HL-60 (cell line): ENCODE results near the gene TET3.

Experiments
- DNase-seq, 2 experiments: peaks; one replicate each; pipeline ENCODE4 v3.0.0-alpha.2; 2010 to 2020; ENCODE audit warnings: low read depth in 1 of 2, low spot score in 1 of 2
- H3K27ac ChIP-seq: fragments of 250-450 bp; sonication (Bioruptor Pico); replicated peaks from 2 replicates; pipeline ENCODE4 v1.5.1; 2020; ENCODE audit warnings: mild to moderate bottlenecking, moderate library complexity
- H3K27me3 ChIP-seq: fragments of 250-450 bp; sonication (Bioruptor Pico); 2 replicates; pipeline ENCODE4 v1.5.1; 2021; ENCODE audit warnings: mild to moderate bottlenecking, moderate library complexity; ENCODE audit not compliant: insufficient read depth, poor library complexity, severe bottlenecking
- H3K4me3 ChIP-seq: replicated peaks from 2 replicates; pipeline ENCODE4 v1.5.1; 2011; ENCODE audit warnings: mild to moderate bottlenecking, control low read depth, low read length; ENCODE audit not compliant: insufficient read depth
- GABPA ChIP-seq: IDR thresholded peaks from 2 replicates; pipeline ENCODE4 v1.6.1; 2012; ENCODE audit warnings: low read depth
- POLR2AphosphoS5 ChIP-seq: IDR thresholded peaks from 2 replicates; pipeline ENCODE4 v1.6.1; 2012; ENCODE audit warnings: low read depth
- SPI1 ChIP-seq: IDR thresholded peaks from 2 replicates; pipeline ENCODE4 v1.6.1; 2012; ENCODE audit warnings: low read depth, mild to moderate bottlenecking, borderline replicate concordance
- TF ChIP-seq, protein P1 (sequence below): IDR thresholded peaks from 2 replicates; pipeline ENCODE4 v1.6.1; 2012; ENCODE audit warnings: low read depth; ENCODE audit not compliant: insufficient replicate concordance
- TF ChIP-seq, protein P2 (sequence below): IDR thresholded peaks from one replicate; pipeline ENCODE4 v1.5.1; 2011; ENCODE audit warnings: low read length, control low read depth, inconsistent platforms; ENCODE audit not compliant: insufficient read depth

TET3 gene

DNA sequence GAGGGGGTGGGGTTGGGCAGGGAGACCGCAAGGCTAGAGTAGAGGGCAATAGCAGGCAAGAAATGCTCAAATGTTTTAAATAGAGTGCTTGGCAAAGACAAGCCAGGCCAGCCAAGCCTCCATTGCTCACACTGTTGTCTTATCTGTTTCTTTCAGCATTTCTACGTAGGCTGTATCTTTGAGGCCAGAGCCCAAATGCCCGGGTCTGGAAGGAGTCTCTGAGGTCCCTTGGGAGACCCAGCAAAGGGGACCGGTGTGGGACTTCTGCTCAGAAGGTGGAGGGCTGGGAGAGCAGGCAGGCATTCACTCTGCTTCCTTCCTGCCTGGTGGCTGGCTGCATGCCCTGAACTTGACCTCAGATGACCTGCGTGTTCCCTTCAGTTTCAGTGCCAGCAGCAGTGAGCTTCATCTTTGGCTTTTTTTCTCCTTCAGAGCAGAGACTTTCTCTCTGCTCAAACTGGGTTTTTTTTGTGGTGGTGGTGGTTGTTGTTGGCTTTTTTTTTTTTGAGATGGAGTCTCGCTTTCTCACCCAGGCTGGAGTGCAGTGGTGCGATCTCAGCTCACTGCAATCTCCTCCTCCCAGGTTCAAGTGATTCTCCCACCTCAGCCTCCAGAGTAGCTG lies 13.7 kb upstream of the TET3 start:
- no peak overlapping the region for H3K4me3 ChIP-seq
- peak; percentile 73 to 85 for DNase-seq
- no peaks in the 10 kb centered on the region for H3K27me3 ChIP-seq
- peak overlapping the region; percentile 66 for H3K27ac ChIP-seq
- TF ChIP-seq, protein P1, sequence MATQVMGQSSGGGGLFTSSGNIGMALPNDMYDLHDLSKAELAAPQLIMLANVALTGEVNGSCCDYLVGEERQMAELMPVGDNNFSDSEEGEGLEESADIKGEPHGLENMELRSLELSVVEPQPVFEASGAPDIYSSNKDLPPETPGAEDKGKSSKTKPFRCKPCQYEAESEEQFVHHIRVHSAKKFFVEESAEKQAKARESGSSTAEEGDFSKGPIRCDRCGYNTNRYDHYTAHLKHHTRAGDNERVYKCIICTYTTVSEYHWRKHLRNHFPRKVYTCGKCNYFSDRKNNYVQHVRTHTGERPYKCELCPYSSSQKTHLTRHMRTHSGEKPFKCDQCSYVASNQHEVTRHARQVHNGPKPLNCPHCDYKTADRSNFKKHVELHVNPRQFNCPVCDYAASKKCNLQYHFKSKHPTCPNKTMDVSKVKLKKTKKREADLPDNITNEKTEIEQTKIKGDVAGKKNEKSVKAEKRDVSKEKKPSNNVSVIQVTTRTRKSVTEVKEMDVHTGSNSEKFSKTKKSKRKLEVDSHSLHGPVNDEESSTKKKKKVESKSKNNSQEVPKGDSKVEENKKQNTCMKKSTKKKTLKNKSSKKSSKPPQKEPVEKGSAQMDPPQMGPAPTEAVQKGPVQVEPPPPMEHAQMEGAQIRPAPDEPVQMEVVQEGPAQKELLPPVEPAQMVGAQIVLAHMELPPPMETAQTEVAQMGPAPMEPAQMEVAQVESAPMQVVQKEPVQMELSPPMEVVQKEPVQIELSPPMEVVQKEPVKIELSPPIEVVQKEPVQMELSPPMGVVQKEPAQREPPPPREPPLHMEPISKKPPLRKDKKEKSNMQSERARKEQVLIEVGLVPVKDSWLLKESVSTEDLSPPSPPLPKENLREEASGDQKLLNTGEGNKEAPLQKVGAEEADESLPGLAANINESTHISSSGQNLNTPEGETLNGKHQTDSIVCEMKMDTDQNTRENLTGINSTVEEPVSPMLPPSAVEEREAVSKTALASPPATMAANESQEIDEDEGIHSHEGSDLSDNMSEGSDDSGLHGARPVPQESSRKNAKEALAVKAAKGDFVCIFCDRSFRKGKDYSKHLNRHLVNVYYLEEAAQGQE: no peak
- TF ChIP-seq POLR2AphosphoS5 (peak; percentile 78), SPI1 (peak; percentile 47; the same call in 1 of the 2 replicates), GABPA (no peak)
- TF ChIP-seq, protein P2, sequence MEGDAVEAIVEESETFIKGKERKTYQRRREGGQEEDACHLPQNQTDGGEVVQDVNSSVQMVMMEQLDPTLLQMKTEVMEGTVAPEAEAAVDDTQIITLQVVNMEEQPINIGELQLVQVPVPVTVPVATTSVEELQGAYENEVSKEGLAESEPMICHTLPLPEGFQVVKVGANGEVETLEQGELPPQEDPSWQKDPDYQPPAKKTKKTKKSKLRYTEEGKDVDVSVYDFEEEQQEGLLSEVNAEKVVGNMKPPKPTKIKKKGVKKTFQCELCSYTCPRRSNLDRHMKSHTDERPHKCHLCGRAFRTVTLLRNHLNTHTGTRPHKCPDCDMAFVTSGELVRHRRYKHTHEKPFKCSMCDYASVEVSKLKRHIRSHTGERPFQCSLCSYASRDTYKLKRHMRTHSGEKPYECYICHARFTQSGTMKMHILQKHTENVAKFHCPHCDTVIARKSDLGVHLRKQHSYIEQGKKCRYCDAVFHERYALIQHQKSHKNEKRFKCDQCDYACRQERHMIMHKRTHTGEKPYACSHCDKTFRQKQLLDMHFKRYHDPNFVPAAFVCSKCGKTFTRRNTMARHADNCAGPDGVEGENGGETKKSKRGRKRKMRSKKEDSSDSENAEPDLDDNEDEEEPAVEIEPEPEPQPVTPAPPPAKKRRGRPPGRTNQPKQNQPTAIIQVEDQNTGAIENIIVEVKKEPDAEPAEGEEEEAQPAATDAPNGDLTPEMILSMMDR: no peak

DNA sequence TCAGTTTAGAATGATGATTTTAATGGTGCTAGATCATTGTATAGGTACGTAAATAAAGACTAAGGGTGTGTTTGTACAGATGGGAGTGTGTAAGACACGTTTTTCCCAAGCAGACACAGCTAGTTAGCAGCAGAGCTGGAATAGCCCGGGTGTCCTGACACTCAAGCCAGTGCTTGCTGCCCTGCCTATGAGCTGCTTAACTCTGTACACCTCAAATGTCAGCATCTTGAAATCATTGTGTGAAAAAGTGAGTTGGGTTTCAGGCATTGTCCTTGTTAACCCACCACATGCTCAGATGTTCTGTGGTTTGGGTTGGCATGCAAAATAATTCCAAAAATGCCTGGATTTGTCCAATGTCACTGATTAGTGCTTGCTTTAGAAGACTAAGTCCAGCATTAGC lies 13.0 kb upstream of the TET3 start:
- Histone ChIP-seq H3K27ac (peak overlapping the region; percentile 66), H3K4me3 (no peak overlapping the region), H3K27me3 (no peaks in the 10 kb centered on the region)
- TF ChIP-seq GABPA (no peak), POLR2AphosphoS5 (no peak), SPI1 (no peak)
- TF ChIP-seq, protein P2: no peak
- TF ChIP-seq, protein P1: no peak
- no peak for DNase-seq

DNA sequence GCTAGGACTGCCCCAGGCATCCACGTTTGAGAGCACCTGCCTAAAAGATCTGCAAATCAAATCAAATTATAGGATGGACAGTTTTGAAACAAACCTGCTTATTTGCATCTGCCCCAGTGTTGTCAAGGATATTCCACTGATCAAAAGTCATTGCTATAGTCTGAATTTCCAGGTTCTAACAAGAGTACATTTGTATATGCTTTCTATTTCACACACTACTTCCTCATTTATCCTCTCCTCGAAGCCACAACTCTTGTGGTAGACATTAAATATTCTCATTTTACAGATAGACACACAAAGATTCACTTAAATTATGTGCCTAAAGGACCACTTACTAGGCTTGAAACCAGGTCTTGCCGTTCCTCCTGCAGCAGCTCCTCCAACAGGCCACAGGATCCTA lies 11.9 kb upstream of the TET3 start:
- no peak overlapping the region for H3K4me3 ChIP-seq
- no peaks in the 10 kb centered on the region for H3K27me3 ChIP-seq
- no peak for DNase-seq
- 0 out of 2 replicates have a peak overlapping the region, but pooled peaks have one; percentile 11 for H3K27ac ChIP-seq
- TF ChIP-seq SPI1 (peak; percentile 32; the same call in 1 of the 2 replicates), POLR2AphosphoS5 (no peak)
- TF ChIP-seq, protein P1: no peak
